Central memory CD4-positive, alpha-beta T cell (primary cell): ENCODE results near the gene RFX8.
"Not testable (repeated sequence)": the region's sequence is repeated elsewhere in the genome, so short reads cannot be mapped to it uniquely, and the experiment has no call there.

Source experiments
- DNase-seq: peaks from one replicate; pipeline ENCODE4 v3.0.0; 2022
- total RNA-seq, 3 experiments: gene quantifications; one replicate each; lab custom pipeline; 2026; lab: John Stamatoyannopoulos, UW

RFX8 gene
- total RNA-seq = 0.07 to 2.3 (median 0.22) reads per million in 3 experiments

DNA sequence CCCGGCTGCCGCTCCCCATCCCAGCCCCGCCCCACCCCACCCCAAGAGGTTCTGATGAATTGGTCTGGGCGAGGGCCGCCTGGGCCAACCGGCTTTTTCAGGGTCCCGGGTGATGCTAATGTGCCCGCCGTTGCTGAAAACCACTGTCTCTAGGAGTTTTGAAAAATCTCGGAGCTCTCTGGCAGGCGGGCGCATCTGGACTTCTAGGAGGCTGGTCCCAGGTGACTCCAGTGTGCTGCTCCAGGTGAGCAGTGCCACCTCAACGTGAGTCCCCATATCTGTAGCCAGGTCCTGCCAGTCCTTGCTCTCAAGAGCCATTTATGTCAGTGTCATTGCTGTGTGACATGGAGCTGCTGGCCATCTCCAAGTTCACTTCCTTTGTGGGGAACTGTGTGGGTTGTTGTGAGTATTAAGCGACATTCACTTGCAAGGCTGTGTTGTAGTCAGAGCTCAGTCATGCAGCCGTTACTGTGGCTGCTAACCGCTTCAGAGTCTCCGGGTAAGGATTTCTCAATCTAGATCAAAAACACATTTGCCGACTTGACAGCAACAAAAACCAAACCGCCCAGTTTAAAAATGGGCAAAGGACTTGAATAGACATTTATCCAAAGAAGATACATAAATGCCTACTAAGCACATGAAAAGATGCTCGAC is at the start of gene RFX8:
Gene RFX8, minus strand, starts transcription at position 382 of the 654 bp plus-strand sequence. CDS start 8,264 bp downstream, outside the sequence.
- peak; percentile 44 for DNase-seq

DNA sequence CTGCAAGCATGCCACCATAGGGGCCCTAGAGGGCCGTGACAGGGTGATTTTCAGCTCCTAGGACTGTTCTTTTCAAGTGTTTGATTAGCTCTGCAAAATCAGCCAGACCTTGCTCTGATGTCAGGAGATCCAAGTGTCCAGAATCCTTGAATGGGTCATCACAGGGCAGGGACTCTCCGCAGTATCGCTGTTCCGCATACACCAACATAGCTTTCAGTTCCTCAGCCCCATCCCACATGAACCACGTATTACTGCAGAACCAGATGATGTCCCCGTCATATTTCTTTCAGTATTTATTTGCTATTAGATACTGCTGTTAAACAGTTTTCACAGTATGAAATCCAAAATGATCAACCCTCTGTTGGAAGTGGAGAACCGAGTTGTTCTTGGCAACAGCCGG is 46.6 kb upstream of the RFX8 start:
- no peak for DNase-seq

DNA sequence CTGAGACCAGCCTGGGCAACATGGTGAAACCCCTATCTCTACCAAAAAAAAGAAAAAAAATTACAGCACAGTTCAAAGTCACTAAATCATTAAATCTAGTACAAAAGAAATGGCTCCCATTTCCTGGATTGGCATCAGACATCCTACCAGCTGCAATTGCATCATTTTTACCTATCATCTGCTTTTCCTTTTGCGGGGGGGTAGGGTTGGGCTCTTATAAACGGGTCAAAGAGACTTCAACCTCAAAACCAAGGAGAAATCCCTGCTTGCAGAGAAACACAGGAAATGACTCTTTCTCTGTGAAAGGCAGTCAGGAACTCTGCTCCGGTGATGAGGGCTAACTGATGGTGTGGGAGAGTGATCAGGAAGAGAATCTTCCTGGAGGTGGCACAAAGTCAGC is 45.3 kb upstream of the RFX8 start:
- DNase-seq = no peak

DNA sequence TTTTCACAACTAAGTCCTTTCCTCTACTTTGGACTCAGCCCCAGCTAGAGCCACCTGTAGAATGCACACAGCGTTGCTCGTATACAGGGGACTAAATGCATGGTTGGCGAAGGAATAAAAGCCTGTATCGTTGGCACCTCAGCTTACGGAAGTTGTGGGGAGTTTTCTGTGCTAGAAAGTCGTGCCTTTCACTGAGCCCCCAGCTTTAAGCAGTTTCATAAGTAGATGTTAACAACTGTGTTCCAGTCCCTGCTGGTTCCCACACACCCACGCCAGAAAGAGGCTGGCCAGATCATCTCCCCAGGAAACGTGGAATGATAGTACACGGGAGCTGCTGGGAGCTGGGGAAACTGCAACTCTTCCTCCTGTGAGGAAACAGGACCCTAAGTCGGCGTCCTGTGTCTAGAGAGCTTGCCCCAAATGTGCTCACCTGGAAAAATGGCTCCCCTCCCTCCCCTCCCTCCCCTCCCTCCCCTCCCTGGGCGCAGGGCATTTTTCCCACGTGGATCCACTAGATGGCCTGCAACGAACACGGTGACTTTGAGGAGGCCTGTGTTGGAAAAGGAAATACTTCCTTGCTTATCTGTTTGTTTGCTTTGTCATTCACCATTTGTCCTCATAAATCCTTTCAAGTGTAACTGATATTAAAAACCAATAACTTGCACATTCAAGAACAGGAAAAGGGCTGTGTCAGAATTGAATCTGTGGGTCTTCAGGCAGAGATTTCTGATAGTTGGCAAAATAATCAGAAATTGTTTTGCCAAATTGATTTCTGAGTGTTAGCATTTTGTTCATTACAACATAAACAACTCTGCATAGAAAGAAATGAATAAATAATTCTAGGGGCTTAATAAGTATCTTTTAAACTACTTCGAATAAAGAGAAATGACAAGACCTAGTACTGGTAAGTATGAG is 43.9 kb upstream of the RFX8 start:
- DNase-seq = no peak

DNA sequence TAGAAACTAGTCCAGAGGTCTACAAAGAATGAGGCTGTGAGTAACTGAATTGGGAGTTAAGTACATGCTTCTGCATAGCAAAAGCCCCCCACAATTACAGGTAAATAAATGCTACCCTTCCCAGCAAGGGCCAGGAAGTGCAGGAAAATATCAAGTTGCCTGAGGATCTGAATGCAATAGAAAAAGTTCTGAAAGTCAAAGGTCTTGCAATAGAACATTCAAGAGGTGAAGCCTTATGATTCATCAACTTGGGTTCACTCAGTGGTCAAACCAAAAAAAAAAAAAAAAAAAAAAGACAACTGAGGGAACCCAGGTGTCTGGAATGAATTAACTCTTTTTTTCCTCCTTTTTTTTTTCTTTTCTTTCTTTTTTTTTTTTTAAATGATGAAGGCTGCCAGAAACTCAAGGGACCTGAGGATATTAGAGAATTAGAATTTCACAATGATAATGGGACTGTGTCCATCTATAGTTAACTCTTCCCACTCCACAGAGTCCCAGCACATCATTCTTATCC is 42.9 kb upstream of the RFX8 start:
- no peak for DNase-seq

DNA sequence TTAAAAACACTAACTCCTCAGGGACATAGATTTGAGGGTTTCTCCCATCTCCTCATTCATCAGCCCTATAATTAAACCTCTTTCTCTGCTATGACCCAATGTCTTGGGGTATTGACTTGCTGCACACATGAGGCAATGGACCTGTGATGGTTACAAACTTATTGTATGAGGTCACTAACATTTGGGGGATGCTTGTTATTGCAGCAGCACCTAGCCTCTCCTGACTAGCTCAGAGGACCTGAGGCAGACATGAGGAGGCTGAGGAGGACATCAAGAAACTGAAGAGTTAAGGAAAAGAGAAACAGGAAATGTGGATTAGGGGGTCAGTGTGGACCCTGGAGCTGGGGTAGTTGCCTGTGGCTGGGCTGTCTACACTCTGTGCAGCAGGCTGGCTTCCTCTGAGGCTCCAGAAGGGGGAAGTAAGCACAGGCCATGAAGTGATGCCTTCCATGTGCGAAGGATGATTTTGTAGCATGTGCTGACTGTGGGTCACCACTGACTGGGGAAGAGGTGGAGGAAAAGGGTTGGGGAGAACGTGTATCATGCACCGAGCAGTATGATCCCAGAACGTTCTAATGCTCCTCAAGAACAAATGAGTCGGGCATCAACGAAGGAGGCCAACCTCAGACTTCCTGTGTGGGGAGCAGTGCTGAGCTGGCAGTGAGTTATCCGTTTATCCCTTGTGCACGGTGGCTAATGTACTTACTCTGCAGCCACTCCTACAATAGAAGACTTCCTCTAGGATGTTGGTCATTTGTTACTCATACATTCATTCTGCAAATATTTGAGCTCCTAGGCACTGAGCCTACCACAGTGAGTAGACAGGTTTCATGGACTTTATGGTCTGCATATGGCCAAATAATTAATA is 42.1 kb upstream of the RFX8 start:
- DNase-seq = no peak

DNA sequence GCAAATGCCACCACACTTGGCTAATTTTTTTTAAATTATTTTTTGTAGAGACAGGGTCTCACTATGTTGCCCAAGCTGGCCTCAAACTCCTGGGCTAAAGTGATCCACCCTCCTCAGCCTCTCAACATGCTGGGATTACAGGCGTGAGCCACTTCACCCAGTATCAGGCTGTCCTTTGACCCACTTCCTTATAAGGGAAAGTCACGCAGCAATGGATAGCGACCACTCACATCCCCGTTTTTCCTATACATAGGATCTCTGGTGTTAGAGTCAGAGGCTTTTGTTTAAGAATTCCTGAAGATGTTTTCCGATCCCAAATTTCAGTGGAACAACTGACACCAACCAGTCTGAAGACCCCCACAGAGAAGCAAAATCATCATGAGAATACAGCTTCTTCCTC is 41.4 kb upstream of the RFX8 start:
- DNase-seq = no peak

DNA sequence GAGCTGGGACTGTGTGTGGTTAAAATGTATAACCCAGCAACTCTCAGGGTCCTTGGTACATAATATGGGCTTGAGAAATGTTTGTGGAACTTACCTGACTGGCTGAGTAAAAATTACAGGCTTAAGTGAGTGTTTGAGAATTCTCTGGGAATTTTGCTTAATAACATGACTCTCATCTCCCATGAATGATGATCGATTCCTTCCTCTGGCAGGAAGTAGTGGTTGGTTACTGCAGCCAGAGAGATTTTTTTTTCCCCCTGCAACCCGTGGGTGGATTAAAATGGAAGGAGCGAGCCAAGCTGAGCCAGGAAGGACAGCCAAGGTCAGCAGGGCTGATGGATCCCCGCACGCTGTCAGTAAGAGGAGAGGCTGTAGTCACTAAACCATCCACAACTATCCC is 40.6 kb upstream of the RFX8 start:
- DNase-seq = no peak

DNA sequence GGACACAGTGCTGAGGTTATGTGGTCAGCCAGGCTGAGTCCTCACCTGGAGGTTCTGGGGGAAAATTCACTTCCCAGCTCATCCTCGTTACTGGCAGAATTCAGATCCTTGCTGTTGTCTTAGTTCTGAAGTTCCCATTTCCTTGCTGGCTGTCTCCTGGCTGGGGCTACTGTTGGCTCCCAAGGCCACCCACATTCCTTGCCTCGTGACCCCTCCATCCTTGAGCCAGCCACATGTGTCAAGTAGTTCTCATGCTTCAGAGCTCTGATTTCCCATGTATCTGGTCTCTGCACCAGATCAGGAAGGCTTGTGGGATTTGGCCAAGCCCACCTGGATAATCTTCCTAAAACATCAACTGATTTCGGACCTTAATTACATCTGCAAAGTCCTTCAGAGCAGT is 38.1 kb upstream of the RFX8 start:
- DNase-seq = no peak

DNA sequence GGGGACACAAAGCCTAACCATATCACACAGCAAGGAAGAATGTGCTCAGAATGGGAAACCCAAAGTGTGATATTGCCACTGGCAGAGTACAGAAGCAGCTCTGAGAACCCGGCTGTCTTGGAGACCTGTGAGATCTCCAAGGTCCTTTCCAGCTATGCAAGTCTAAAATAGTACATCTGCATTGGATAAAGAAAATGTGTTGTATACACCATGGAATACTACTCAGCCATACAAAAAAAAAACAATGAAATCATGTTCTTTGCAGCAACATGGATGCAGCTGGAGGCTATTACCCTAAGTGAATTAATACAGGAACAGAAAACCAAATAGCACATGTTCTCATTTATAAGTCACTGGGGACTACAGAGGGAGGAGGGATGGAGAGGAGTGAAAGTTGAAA is 36.5 kb upstream of the RFX8 start:
- no peak for DNase-seq

DNA sequence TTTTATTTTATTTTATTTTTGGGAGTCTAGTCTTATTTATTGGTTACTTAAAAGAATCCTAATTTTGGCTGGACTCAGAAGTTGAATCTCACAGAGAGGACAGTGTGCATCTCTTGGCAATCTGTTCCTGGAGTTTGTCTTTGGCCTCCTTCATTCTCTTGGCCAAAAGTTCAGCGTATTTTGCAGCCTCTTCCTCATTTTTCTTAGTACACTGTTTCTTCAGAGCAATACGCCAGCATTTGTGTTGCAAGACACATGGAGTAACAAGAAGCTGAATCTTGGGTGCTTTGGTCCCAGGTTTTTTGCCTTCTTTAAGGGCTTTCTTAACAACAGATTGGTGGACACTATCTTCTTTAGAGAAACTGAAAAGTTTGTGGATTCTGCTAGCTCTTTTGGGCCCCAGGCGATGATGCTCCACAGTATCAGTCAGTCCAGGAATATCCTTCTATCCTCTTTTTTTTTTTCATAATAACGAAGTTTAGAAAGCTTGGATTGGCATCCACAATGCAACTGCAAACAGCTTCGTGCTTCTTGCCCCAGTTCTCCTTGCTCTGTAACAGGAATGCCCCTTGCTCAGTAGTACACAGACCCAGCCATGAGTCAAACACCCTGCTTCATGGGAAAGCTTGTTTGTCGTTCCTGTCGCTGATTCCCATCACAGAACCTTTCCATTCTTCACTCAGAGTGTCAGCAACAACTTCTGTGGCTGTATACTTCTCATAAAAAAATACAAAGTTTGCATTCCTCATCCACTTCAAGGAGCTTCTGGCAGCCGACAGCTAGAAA is 34.8 kb upstream of the RFX8 start:
- no peak for DNase-seq

DNA sequence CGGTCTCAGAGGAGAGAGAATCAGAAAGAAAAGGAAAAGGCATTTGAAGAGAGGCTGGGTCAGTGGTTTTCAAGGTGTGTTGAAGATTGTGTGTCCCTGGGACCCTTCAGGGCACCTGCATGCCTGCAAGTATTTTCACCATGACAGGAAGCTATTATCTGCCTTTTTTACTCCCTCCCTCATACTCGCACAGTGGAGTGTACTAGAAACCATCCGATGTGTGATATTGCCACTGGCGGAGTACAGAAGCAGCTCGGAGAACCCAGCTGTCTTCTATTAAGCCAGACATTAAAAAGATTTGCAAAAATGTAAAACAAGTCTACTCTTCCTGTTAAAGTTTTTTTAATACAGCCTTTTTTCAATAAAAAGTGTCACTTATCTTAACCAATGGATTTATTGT is 33.7 kb upstream of the RFX8 start:
- DNase-seq = no peak

DNA sequence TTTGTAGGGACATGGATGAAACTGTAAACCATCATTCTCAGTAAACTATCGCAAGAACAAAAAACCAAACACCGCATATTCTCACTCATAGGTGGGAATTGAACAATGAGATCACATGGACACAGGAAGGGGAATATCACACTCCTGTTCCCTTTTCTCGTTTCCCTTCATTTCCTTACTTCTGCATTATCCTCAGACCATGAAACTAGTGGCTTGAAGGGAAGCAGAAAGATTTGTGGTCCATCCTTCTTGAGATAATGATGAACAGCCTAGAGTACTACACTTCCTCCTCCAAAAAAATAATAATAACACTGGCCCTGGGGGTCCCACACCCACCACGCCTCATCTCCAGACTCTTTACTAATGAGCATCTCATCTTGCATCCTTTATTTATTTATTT is 30.4 kb upstream of the RFX8 start:
- DNase-seq = not testable (repeated sequence)

DNA sequence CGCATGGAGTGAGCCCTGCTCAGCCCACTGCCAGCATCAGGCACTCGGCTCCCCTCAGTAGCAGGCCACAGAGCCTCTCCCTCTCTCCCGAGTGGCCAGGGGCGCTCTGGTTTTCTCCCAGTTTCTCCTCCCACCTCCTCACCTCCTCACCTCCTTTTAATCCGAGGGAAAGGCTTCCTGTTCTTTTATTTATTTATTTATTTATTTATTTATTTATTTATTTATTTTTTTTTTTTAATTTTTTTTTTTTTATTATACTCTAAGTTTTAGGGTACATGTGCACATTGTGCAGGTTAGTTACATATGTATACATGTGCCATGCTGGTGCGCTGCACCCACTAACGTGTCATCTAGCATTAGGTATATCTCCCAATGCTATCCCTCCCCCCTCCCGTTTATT is 29.8 kb upstream of the RFX8 start:
- not testable (repeated sequence) for DNase-seq

DNA sequence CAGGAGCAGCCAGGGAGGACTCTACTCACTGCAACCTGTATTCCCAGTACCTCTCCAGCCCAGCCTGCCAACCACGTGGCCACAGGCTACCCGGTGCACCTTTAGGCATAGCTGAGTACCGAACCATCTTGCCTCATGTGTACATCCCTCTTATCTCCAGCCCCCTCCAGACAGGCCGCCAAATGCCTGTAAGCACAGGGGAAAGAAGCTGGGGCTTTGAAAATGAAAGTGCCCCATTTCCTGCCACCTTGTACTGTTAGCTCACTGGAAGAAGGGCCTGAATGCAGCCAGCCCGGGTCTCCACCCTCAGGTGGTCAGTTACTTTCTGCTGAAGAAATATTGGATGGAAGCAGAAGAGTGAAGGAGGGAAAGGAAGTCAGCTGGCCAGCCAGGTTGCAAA is 27.2 kb upstream of the RFX8 start:
- no peak for DNase-seq

DNA sequence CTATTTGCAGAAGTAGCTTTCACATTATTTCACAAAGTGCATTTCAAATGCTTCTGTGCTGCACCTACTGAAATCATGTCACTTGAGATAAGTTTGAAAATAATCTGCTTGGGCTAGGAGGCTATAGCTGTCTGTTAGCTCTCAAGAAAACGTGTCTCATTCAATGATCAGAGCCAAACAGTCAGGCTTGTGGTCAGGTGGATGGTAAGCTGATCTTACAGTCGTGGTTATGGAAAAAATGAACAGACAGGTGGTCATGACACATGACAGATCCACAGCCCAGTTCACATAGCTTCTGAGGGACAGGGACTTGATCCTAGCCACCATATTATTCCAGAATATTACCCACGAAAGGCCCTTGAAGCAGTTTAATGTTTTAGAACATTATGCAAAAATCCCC is 26.5 kb upstream of the RFX8 start:
- no peak for DNase-seq

DNA sequence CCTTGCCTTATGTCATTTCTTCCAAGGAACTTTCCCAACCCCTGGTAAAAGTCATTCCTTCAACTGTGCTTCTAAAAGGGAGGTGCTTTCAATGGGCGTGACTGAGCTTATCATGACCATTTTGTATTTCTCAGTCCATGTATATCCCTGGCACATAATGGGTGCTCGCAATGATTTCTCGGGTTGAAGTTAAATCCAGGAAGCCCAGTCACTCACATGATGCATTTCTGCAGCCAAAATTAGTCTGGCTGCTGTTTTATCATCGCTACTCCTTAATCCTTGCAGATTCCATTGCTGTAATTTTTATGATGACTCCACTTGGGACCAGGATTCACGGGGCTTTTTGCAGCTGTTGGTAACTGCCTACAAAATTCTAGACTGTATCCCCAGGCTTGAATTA is 25.9 kb upstream of the RFX8 start:
- no peak for DNase-seq

DNA sequence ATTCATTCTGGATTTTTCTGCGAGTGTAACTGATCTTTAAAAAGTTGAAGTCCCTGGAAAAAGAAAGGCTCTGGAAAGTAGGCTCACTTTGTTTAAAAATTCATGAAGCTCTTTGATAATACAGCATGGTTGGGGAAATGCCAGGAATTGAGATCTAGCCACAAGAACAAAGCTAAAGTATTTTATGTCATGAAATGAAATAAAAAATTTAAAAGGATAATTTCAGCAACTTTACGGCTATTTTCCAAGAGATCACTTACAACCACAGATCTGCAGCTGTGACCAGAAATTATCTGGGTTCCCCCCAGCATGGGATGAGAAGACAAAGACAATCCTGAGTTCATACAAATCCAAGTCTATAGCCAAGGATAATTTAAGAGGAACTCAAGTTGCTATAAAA is 25.3 kb upstream of the RFX8 start:
- DNase-seq = no peak

DNA sequence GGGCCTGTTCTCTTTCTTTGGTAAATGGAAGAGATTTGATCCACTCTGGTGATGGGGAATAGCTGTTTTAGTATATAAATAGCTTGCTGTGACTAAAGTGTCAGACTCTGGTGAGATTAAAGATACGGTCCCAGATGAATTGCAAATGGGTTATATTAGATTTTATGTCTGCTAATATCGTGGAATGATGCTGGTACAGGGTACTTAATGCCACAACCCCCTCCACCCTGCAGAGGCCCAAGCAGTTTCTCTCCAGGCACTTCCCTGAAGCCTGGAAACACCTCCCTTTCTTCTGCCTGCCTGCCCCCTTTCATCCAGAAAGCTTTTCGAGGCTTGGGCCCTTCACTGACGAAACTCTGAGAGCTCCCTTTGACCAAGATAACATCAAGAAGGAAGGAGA is 21.4 kb upstream of the RFX8 start:
- DNase-seq = no peak

DNA sequence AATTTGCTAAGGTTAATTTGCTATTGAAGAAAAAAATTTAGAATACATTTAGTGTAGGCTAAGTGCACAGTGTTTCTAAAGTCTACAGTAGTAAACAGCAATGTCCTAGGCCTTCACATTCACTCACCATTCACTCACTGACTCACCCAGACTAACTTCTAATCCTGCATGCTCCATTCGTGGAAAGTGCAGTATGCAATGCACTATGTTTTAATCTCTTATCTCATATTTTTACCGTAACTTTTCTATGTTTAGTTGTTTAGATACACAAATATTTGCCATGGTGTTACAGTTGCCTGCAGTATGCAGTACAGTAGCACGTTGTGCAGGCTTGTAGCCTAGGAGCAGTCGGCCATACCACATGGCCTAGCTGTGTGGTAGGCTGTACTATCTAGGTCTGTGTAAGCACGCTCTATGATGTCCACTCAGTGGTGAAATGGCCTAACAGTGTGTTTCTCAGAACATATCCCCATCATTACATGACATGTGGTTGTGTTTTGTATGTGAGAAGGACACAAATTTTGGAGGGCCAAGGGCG is 18.1 kb upstream of the RFX8 start:
- DNase-seq = no peak

DNA sequence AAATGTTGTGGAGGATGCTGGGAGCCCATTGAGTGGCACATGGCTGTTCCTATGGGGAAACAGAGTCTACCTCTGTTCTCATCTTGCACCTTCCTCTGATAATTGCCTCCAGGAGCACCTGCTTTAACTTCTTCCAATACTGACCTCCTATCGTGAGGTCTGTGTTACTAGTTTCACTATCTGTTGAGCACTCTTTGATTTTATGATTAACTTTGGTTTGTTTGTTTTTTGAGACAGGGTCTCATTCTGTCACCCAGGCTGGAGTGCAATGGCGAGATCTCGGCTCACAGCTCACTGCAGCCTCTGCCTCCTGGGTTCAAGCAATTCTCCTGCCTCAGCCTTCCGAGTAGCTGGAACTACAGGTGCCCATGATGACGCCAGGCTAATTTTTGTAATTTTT is 12.1 kb upstream of the RFX8 start:
- DNase-seq = no peak

DNA sequence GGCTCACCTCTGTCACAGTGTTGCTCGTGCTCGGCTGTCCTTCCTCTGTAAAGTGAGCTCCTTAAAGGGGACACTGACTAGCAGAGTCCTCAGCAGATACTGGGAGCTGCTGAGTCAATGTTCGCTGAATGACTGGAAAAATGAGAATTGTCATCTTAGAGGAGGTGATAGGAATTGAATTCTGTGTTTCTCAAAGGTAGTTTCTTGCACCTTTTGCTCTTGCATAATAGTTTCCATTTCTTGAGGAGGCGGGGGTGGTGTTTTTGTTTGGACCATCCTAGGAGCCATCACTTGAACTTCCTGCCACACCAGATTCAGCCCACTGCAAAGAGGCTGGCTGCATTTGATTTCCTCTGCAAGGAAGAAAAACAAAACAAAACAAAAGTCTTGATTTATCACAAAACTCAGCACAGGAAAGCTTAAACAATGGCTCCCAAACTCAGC is 11.4 kb upstream of the RFX8 start:
- no peak for DNase-seq
